ENCODE measurements around the gene DNAH6. TPM values are rescaled to one million over a fixed set of nuclear protein-coding genes. Genes with fewer than 3 reads are reported as not detected.

DNAH6 gene
- total and polyA plus RNA-seq, 2 of the 8 experiments (the other 6 are each of a cell fraction or from before 2014, with no cell fraction given): 0.06 to 0.43 TPM

- Histone ChIP-seq H2BK15ac (ENCODE audit: low read length) (no peak overlapping the region), H2AFZ (ENCODE audit: low read length) (no peak overlapping the region), H4K8ac (ENCODE audit: extremely low read depth, insufficient read depth, low read length) (no peak overlapping the region), H3K79me2 (ENCODE audit: control insufficient read depth in 1 of 2, insufficient read depth in 2 of 2, low read length in 2 of 2) (no peaks in the 10 kb centered on the region), H2AK5ac (ENCODE audit: low read depth, low read length) (no peak overlapping the region), H4K20me1 (replicated peaks in 1 of 2; ENCODE audit: control insufficient read depth in 1 of 2, insufficient read depth in 2 of 2, low read length in 2 of 2) (peaks cover 0 to 7% of the 10 kb centered on the region in 2 experiments), H3K9ac (replicated peaks in 1 of 4; ENCODE audit: extremely low read depth in 1 of 4, low read depth in 3 of 4, low read length in 3 of 4) (no peak overlapping the region), H3K4me1 (replicated peaks in 1 of 4; ENCODE audit: control insufficient read depth in 3 of 4, insufficient read depth in 4 of 4, low read length in 3 of 4) (peaks cover 0 to 7% (median 2%) of the 10 kb centered on the region in 4 experiments; a peak in 5 of 7 replicates), H3K36me3 (ENCODE audit: control insufficient read depth in 2 of 4, insufficient read depth in 4 of 4, low read length in 3 of 4) (no peaks in the 10 kb centered on the region; a peak in 2 of 8 replicates), H3K4me3 (ENCODE audit: extremely low read depth in 1 of 4, insufficient read depth in 2 of 4, low read depth in 3 of 4, low read length in 4 of 4) (no peak overlapping the region), H3K56ac (replicated peaks; ENCODE audit: insufficient read length, low read depth, low read length) (no peak overlapping the region), H2BK12ac (ENCODE audit: low read depth, low read length) (no peak overlapping the region), H3K23ac (ENCODE audit: insufficient read length) (no peak overlapping the region), H3K4me2 (ENCODE audit: insufficient read depth in 1 of 2, low read depth in 2 of 2, low read length in 2 of 2) (no peak overlapping the region), H2BK120ac (replicated peaks; ENCODE audit: low read depth, low read length) (no peak overlapping the region), H3K14ac (ENCODE audit: insufficient read length) (no peak overlapping the region), H2BK5ac (ENCODE audit: low read depth, low read length) (no peak overlapping the region), H3K27ac (ENCODE audit: low read depth, low read length) (no peak overlapping the region; the same call in 1 of the 2 replicates), H3K23me2 (ENCODE audit: low read depth, low read length) (peaks cover 8% of the 10 kb centered on the region; the same call in 1 of the 2 replicates), H3K79me1 (ENCODE audit: low read depth, low read length) (peaks cover 2% of the 10 kb centered on the region; the same call in 1 of the 2 replicates), H3K18ac (ENCODE audit: extremely low read depth, low read length) (no peak overlapping the region), H4K5ac (ENCODE audit: insufficient read length, low read depth, low read length) (no peak overlapping the region), H2BK20ac (ENCODE audit: low read length) (no peak overlapping the region), H4K91ac (replicated peaks; ENCODE audit: insufficient read length, low read length) (no peak overlapping the region), H3K4ac (replicated peaks; ENCODE audit: insufficient read length, low read depth, low read length) (no peak overlapping the region), H3K27me3 (replicated peaks in 1 of 4; ENCODE audit: control insufficient read depth in 3 of 4, extremely low read depth in 1 of 4, insufficient read depth in 3 of 4, low read length in 3 of 4) (peaks cover 0 to 2% (median 0%) of the 10 kb centered on the region in 4 experiments; a peak in 1 of 7 replicates), H3K9me3 (ENCODE audit: insufficient read depth in 2 of 2, low read depth in 1 of 2, low read length in 1 of 2) (peaks cover 0 to 3% of the 10 kb centered on the region in 2 experiments; a peak in 1 of 4 replicates)
- CTCF ChIA-PET (ENCODE audit: partially characterized antibody): interaction anchor here (1.2 to 3.0 kb wide), 3 partner anchors 16 to 93 kb away, joined by 3 to 19 read pairs (median 8); no protein-coding TSS in a partner anchor
- WGBS, 2 experiments (ENCODE audit: extremely low coverage in 1 of 2, insufficient coverage in 1 of 2, insufficient read length in 1 of 2, insufficient replicate concordance in 2 of 2, low coverage in 1 of 2, low lambda C conversion rate in 2 of 2, missing lambda C conversion rate in 1 of 2): 94% methylated on average over 10 of the region's 12 CpGs; no CpG with 5 or more reads in 1 of the 2 experiments
- DNase-seq (ENCODE audit: low read depth in 1 of 2, low spot score in 2 of 2) (no peak), FAIRE-seq (no peak)
- POLR2A ChIA-PET (ENCODE audit: partially characterized antibody): interaction anchor here (1.6 kb wide), 1 partner anchor 47 kb away, joined by 5 read pairs; no protein-coding TSS in a partner anchor
- TF ChIP-seq NANOG (IDR thresholded peaks at IDR 0.05; ENCODE audit: insufficient read depth, low read depth, low read length, poor library complexity, severe bottlenecking) (no peak), MAX (IDR thresholded peaks at IDR 0.05) (no peak)
Observed at GRCh38 chr2:84833481-84834150, 317.3 kb downstream of the DNAH6 start.
